Left forelimb (tissue), 1 donor: ENCODE data around the gene DNAAF9.

Experiments used
- DNase-seq: peaks from one replicate; pipeline ENCODE4 v3.0.0-alpha.2; 2018; ENCODE audit warnings: low spot score

Gene DNAAF9

GRCh38 chr20:3371754-3372153 is 35.7 kb downstream of the DNAAF9 start:
- no peak for DNase-seq

GRCh38 chr20:3367089-3367488 is 40.4 kb downstream of the DNAAF9 start:
- DNase-seq, result no peak

- DNase-seq, result no peak
These were observed 43.0 kb downstream of the DNAAF9 start for GRCh38 chr20:3364323-3365013.

GRCh38 chr20:3360752-3361151 is 46.7 kb downstream of the DNAAF9 start:
- no peak for DNase-seq

GRCh38 chr20:3358676-3359340 is 48.7 kb downstream of the DNAAF9 start:
- no peak for DNase-seq
